SU-DHL-6 (cell line): ENCODE data around the gene DBF4B.

Experiments used
- CTCF ChIP-seq: fragments of 200-600 bp; sonication (generic); IDR thresholded peaks from one replicate; pipeline ENCODE4 v1.5.1; 2017; ENCODE audit warnings: antibody characterized with exemption, mild to moderate bottlenecking, low read length, moderate library complexity; ENCODE audit not compliant: insufficient read depth, poor library complexity, severe bottlenecking
- EZH2phosphoT487 ChIP-seq: fragments of 200-600 bp; sonication (generic), shearing (Covaris generic); conservative IDR thresholded peaks from 2 replicates; pipeline ENCODE4 v1.6.1; 2018; ENCODE audit warnings: mild to moderate bottlenecking, antibody characterized with exemption, low read length, moderate library complexity, mixed read lengths

GRCh38 chr17:44666006-44666405, 42.5 kb upstream of the DBF4B start:
- TF ChIP-seq CTCF, result no peak
- no peak for TF ChIP-seq EZH2phosphoT487
